HG03439 (cell line): ENCODE data around the gene MAPT.
"Not testable (repeated sequence)": the region's sequence is repeated elsewhere in the genome, so short reads cannot be mapped to it uniquely, and the experiment has no call there.

ENCODE experiments used
- ATAC-seq: cut with Tn5 transposase; IDR thresholded peaks from one replicate; pipeline ENCODE4 v1.9.1; 2021; ENCODE audit warnings: mild to moderate bottlenecking, moderate library complexity; ENCODE audit not compliant: unreplicated experiment

Gene MAPT

DNA sequence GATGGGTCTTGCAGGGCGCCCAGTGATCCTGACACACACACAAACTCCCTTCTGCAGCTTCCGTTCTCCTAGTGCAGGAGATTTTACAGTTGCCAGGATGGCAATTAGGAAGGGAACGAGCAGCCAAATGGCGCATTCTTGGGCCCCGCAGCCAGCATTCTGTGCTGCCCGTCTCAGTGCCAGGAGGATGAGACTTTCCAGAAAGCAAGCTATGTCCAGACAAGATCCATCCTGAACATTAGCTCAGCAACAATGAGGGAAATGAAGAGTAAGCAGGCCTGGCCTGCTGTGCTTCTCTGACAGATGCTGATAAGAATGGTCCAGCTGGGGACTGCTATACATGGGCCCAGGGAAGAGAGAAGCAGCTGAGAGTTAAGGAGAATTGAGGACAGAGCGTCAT lies 33.2 kb upstream of the MAPT start:
- ATAC-seq, result no peak

DNA sequence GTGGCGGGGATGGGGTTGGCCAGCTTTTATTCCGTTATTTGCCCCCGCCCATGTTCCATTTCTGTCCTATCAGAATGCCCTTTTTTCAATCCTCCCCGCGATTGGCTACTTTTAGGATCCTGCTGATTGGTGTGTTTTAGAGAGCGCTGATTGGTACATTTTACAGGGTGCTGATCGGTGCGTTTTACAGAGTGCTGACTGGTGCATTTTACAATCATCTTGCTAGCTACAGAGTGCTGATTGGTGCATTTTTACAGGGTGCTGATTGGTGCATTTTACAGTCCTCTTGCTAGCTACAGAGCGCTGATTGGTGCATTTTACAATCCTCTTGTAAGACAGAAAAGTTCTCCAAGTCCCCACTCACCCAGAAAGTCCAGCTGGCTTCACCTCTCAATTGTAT lies 32.2 kb upstream of the MAPT start:
- ATAC-seq, result not testable (repeated sequence)

DNA sequence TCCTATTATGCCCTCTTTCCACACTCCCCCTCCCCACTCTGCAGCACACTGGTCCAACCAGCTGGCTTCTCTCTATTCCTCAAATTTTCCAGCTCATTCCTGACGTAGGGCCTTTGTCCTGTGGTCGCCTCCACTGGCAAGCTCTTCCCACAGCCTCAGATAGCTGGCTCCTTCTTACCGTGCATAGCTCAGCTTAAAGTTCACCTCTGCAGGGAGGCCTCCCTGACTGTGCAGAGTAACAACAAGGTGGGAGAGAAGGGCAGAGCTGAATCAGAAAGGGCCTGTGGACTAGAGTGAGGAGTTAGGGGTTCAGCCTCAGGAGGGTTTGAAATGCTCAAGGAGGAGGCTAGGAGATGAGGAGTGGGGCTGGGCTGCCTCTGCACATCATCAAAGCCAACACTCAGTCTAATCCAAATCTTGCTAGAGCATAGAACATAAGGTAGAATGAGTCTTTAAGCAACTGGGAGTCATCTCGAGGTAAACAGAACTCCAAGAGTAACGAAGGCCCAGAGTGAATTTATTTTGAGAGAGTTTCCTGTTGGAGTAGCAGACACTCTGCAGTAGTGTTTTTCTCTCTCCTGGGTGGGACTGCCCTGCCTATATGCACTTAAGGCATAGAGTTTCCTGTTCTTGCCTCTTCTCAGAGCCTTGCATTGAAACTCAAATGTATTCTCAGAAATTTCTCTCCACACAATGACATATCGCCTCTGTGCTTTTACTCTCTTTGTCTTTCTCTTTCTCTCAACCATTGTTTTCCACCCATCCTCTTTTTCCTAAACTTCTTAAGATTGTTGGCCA lies 30.3 kb upstream of the MAPT start:
- no peak for ATAC-seq

DNA sequence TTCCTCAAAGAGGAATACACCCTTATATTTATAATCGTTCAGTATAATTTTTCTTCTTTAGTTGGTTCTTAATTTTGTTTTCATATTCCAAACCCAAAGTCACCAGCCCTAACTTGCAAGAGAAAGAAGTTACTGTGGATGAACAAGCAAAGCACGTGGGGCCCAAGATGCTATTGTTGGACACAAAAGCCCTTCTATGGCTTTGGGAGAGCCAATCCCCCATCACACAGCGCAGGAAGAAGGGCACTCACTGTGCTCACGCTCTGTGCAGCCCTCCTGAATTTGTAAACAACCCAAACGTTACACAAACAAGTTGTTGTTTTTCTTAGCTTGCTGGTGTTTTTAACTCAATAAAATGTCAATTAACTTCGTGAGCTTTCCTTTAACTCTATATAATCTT lies 27.2 kb upstream of the MAPT start:
- no peak for ATAC-seq

DNA sequence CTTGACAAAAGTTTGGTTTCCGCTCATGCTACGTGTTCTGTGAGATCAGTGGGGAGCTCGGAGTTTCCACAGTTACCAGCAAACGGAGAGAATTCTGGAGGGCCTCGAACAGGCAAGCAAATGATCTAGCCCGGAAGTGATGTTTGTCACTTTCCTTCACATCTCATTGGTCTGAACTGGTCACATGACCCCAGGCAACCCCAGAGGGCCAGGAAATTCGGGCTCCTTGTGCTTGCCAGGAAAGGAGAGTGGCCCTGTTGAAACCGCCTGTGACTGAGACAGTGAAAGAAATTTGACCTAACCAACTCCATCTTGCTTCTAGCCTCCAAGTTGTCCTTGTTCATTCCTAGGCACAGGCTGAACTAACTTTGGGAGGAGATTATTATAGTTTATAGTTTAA lies 26.7 kb upstream of the MAPT start:
- no peak for ATAC-seq

DNA sequence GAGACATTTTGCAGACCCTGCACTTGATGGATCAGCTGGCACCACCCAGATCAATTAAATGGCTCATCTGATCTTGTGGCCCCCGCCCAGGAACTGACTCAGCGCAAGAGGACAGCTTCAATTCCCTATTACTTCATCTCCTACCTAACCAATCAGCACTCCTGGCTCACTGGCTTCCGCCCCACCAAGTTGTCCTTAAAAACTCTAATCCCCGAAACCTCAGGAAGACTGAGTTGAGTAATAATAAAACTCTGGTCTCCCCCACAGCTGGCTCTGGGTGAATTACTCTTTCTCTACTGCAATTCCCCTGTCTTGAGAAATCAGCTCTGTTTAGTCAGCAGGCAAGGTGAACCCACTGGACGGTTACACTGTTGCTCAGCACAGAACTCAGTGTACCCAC lies 26.1 kb upstream of the MAPT start:
- no peak for ATAC-seq

DNA sequence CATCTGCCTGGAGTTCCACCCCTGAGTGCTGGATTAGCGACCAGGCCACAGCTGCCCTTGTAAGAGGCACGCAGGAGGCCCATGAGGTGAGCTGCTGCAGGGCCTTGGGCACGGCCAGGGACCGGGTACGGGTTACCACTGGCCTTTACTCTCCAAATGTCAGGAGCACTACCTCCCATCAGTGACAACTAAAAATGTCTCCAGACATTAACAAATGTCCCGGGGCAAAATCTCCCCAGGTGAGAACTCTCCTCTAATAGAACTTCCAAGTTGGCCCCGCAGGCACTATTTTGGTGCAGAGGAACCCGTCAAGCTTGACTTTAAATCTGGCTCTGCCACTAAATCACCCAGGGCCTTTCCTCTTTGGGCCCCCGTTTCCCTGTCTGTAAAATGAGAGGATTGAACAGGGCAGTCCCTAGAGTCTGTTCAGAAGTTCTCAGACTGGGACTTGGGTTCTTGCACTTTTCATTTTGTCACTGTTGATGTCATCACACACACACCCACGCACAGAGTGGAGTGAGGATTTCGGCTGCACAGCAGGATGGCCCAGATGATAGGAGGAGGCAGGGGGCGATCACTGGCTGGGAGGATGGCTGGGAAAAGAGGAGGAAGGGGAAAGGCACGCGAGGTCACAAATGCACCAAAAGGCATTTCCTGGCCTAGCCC lies 24.5 kb upstream of the MAPT start:
- ATAC-seq, result no peak

DNA sequence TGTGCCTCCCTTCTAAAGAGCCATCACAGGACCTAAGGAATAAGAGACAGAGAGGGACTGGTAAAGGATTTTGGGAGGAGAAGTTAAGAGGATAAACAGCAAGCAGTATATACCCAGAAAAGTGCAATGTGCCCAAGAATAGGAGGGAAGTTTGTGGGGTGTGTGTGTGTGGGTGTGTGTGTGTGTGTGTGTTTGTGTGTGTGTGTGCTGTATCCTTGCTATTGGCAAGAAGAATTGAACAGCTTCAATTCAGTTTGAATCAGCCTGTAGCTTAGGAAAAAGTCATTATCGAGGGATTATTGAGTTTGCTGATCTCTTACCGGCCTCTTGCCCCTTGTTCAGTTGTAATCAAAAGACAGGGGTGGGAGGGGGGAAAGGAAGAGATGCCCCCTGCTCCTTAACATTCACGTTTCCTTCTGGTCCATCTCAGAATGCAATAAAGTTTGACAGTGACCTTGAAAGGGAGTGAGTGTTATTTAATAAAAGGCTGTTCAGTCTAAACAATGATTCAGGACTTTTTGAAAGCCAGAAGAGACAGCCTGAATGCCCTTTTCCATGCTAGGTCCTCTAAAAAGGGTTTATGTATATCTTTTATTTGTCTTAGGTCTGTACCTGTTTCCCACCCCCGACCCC lies 23.9 kb upstream of the MAPT start:
- ATAC-seq, result no peak

DNA sequence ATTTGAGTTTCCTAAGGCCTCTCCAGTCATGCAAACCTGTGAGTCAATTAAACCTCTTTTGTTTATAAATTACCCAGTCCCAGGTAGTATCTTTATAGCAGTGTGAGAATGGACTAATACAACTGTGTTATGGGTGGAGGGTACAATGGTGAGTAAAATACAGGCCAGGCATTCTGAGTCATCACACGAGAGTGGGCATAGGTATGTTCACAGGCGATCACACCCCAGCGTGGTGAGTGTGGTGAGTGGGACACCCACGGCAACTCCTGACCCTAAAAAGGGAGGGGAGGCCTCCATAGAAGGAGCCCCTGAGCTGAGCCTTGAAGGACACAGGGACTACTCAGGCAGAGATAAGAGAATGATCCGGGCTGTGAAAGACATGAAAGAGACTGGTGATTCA lies 22.6 kb upstream of the MAPT start:
- no peak for ATAC-seq

DNA sequence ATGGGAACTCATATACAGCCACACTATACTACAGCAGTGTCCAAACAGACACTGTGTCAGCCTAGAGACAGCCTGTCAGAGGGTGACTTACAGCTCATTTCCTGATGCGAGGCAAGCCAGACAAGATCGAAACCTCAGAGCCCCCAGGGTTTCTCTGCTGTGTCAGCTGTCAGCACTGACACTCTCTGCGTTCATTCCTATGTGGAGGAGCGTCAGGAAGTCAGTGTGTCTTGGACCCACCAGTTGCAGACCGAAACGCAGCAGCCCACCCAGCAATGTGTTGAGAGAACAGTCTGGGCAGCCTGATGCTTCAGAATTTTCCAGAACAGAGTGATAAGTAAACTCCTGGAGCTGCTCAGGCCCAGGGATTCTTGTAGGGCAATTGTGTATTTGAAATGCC lies 20.6 kb upstream of the MAPT start:
- no peak for ATAC-seq

DNA sequence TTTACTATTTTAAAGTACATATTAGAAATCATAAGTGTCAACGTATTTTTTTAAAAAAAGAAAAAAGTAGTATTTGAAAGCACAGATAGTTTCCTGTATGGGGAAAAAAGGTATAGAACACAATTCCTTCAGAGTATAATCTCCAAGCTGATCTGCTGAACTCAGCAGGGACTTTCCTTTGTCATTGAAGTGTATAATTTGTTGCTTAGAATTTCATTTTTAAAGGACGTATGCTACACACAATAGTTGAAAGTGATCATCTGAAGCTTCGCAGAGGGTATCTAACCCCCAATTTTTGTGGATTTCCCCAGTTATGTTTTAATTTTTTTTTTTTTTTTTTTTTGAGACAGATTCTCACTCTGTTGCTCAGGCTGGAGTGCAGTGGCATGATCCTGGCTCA lies 20.2 kb upstream of the MAPT start:
- ATAC-seq, result no peak

DNA sequence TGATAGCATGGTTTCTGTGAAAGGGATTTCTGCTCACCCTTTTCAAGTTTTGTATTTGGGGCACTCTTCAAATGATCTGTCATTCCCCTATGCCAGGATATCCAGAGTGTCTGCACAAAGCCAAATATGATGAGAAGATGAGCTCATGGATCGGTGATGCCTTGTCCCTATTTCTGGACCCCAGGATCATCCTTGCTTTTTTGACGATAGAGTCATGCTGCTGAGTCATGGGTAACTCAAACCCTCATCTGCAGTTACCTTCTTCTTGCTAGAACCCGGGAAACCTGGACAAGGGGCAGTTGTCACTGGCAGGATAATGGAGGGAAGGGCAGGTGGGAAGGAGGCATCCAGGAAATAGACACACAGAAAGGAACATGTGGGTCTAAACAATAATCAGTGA lies 17.8 kb upstream of the MAPT start:
- no peak for ATAC-seq

DNA sequence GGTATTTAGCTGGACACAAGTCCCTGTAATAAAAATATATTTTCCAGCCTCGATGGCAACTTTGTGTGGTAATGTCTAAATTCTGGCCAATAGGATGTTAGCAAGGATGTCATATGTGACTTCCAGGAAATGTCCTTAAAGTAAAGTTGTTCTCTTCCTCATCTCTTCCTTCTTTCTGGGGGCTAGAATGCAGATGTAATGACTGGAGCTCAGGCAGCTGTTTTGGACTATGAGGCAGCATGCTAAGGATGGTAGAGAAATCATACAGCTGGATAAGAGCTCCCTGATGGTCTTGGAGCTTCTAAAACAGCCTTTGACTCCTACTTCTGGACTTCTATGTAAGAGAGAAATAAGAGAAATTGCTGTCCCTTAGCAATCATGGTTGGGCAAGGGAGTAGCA lies 16.9 kb upstream of the MAPT start:
- no peak for ATAC-seq

DNA sequence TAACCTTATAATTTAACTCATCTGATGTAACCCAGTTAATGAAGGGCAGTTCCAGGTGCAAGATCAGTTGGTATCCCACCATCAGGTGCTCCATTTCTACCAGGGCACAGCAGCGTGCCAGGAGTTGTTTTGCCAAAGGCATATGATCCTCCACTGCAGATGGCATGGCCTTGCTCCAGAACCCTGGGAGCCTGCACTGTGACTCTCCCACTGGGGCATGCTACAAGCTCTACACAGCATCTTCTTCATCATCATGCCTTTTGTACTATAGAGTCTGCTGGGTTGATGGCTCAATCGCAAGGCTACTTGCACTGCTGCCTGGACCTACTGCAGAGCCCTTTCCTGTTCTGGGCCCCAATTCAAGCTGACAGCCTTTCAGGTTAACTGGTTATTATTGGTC lies 11.3 kb upstream of the MAPT start:
- ATAC-seq, result no peak

DNA sequence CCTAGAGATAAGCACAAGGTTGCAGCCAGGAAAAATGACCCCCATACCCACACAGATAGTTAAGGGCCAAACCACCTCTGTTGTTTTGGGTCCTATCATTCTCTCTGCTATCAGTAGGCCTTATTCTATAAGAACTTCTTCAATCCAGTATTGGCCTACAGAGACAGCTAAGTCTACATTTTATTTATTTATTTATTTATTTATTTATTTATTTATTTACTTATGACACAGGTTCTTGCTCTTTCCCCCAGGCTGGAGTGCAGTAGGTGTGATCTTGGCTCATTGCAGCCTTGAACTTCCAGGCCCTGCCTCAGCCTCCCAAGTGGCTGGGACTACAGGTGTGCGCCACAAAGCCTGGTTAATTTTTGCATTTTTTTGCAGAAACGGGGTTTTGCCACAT lies 7.5 kb upstream of the MAPT start:
- ATAC-seq, result no peak

DNA sequence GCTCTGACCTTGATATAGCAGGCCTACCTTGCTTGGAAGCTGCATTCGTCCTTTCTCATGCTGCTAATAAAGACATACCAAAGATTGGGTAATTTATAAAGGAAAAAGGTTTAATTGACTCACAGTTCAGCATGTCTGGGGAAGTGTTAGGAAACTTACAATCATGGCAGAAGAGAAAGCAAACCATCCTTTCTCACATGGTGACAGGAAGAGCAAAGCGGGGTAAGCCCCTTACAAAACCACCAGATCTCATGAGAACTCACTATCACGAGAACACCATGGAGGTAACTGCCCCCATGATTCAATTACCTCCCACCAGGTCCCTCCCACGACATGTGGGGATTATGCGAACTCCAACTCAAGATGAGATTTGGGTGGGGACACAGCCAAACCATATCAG lies 6.0 kb upstream of the MAPT start:
- ATAC-seq, result no peak

DNA sequence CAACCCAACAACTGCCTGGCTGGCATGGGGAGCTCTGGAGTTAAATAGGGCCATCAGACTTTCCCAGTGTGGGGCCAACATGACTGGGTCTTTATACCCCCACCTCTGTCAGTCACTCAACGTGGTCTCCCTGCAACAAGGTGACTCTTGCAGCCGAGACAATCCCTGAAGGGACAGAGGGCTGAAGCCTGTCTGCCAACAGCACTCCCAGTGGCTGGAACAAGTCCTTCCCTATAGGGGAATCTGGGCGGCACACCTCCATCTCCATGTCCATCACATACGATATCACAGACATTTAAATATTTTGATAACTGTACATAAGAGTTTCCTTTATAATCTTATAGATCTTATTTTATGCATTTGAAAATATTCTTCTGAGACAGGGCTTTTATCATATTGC lies 4.8 kb upstream of the MAPT start:
- no peak for ATAC-seq

DNA sequence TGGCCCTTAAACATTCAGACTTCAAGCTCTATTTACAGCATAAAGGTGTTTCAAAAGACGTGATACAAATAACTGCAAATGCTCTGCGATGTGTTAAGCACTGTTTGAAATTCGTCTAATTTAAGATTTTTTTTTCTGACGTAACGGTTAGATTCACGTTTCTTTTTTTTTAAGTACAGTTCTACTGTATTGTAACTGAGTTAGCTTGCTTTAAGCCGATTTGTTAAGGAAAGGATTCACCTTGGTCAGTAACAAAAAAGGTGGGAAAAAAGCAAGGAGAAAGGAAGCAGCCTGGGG lies 681 bp upstream of the MAPT start:
- ATAC-seq, result no peak

DNA sequence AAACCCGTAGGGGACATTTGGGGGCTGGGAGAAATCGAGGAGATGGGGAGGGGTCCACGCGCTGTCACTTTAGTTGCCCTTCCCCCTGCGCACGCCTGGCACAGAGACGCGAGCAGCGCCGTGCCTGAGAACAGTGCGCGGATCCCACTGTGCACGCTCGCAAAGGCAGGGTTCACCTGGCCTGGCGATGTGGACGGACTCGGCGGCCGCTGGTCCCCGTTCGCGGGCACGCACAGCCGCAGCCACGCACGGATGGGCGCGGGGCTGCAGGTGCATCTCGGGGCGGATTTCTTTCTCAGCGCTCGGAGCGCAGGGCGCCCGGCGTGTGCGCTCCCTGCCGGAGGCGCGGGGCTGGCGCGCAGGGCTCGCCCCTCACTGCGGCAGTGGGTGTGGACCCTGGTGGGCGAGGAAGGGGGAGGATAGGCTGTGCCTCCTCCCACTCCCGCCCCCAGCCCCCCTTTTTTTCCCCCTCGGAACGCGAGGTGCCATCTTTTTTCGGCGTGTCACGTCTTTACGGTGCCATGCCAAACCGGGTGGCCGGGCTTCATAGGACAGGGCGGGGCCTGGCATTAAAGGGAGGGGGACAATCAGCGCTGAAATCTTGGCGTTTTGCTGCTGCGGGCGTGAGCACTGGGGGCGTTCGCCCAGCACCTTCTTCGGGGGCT lies 1.1 kb downstream of the MAPT start:
- ATAC-seq, result no peak

DNA sequence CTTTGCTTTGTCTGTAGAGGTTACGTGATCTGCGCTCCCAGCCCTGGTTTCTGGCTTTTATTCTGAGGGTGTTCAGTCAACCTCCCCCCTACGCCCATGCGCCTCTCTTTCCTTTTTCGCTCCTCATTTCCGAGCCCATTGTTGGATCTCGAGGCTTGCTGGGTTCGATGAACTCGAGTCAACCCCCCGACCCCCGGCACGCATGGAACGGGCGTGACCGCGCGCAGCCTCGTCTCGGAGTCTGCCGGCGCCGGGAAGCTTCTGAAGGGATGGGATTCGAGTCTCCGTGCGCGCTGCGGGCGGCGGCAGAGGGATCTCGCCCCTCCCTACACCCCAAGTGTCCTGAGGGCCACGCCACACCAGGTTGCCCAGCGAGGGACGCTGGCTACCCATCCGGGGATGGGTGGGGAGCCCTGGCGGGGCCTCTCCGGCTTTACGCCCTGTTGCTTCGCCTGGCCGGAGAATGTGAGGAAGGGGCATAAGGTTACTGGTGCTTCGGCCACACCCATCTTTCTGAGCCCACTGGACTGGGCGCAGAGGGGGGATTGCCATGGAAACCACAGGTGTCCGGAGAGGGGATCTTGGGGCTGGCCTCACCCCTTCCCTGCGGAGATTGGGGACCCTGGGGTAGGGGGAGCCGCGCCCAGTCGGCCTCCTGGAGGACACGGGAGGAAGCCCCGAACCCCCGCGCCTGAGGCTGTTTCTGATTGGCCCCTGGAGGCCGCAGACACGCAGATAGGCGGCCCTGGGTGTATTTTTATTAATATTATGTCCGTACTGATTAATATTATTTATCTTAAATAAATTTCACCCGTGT lies 1.8 kb downstream of the MAPT start:
- no peak for ATAC-seq
